Urothelium cell line (cell line): ENCODE data around the gene TBCA.
"Not testable (repeated sequence)": the region's sequence is repeated elsewhere in the genome, so short reads cannot be mapped to it uniquely, and the experiment has no call there.

Source experiments
- DNase-seq: peaks from one replicate; pipeline ENCODE4 v3.0.0; 2011; ENCODE audit warnings: low spot score, mixed read lengths
- FAIRE-seq: peaks from 2 replicates; lab custom pipeline; 2011; peaks lifted over from hg19 to GRCh38; lab: Jason Lieb, UNC

The TBCA gene

DNA sequence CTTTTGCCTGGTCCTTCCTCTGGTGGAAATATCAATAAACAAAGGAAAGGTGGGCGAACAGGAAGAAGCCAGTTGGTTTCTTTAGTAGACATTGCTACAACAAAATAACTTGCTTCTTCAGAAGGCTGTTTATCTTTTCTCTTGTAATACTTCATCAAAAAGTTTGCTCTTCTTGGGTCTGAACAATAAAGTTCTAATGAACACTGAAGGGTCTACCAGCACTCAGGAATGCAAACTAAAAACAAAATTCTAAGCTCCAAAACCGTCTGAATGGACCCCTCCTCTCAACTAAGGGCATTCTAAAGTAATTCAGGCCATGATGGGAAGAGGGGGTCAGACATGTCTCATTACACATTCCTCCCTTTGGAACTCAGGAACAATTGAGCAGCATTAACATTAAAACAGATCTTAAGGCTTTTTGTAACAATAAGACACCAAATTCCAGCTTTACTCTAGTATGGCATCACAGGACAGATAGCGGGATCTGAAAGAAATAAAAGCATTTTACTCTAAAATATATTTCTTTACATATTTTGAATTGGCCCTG, 2.3 kb downstream of the TBCA start:
- no peak for DNase-seq
- no peak for FAIRE-seq

DNA sequence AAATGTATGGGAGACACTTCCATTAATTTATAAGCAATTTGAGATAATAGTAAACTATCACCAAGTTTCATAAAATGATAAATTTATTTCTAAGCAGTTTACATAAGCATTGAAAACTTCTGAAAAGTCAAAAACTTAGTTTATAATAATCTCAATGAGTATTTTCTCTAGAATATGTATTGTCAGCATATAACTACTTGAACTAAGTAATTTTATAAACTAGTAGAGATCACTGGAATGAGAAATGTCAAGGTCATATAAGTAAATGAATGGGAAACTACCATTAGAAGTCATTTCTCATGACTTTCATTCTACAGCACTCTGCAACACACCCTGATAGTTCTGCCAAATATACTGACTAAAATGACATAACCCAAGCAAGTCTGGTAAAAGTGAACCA, 3.4 kb downstream of the TBCA start:
- DNase-seq (no peak), FAIRE-seq (no peak)

DNA sequence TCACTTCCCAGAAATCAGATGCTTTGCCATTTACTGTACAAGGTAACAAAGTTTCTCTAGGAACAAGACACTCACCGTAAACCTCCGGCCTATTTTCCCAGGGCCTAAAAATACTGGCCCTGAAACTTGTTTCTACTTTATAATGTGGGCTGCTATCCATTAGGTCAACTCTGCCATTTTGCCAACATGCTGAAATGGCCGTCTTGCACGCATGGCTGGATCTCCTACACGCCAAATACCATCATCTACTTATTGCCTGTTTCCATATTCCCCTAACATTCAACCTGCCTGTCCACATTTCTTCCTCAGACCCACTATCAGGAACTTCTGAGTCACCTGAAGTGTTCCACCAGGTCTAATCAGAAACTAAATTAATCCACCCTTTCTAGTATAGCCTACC, 4.7 kb downstream of the TBCA start:
- FAIRE-seq, result no peak
- no peak for DNase-seq

DNA sequence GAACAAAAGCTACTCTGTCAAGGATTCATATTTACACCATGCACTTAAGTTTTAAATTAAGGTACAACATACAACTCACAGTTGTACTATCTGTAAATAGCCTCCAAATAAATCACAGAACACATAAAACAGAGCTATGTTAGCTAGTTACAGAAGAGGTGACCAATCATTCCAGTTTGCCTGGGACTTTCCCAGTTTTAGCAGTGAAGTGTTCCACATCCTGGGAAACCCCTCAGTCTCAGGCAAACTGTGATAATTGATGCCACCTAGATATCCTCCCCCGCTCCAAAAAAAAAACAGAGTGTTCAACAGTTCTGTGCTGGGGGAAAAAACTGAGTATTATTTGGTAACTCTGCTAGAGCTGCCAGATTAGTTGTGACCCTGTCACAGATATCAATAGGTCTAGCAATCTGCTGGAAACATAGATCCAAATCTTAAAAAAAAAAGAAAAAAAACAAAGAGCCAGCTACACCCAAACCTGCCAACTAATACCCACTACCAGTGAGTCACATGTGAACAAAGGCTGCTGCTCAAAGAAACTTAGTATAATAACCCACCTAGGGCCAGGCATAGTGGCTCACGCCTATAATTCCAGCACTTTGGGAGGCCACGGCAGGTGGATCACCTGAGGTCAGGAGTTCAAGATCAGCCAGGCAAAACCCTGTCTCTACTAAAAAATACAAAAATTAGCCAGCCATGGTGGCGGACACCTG, 5.7 kb downstream of the TBCA start:
- FAIRE-seq (no peak), DNase-seq (no peak)

DNA sequence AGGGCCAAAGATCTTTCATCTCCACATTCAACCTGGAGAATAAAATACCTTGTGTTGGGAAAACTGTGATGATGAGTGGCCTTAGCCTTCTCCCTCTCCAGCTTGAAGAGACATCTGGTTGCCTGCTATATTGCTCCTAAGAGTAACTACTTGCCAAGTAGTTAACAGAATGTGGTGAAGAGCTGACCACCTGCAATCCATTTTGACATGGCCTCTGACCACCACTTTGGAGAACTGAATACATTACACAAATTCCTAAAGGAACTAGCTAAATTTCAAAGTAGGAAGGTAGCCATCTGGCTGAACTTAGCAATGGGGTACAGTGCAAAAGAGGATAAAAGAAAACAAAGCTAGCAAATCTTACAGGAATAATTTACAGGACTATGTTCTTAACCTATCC, 7.2 kb downstream of the TBCA start:
- FAIRE-seq (no peak), DNase-seq (no peak)

DNA sequence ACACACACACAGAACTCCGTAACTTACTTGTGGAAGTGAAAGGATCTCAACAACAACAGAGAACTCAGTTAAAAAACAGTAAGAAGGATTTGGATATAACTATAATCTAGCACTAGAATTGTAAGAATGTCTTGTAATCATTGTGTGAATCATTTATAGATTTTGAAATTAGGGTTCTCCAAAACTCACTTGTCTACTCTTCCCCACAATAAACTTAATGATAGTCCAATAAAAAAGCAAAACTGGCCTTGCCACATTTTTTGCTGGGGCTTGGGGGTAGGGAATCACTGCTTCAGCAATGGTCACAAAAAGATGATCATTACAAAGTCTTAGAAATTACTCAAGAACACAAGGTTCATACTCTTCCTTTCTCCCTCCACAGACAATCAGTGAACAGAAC, 8.8 kb downstream of the TBCA start:
- FAIRE-seq, result no peak

DNA sequence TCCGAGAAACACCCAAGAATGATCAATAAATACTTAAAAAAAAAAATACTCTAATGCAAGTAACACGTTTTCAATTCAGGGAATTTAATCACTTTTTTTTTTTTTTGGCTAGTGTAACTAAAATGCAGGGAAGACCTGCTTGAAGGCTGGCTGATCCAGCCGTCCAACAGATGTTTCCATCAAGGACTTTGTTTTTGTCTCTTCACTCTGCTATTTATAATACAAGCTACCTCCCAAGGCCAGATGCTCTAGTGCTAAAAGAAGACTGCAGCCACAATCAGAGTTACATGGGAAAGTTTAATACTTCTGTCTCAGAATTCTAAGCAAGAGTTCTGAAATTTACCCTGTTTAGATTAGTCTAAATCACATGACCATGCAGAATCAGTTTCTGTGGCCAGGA, 14.5 kb downstream of the TBCA start:
- DNase-seq, result no peak
- no peak for FAIRE-seq

More for the DNA sequence above, 8.8 kb downstream of the TBCA start:
- DNase-seq, result no peak

DNA sequence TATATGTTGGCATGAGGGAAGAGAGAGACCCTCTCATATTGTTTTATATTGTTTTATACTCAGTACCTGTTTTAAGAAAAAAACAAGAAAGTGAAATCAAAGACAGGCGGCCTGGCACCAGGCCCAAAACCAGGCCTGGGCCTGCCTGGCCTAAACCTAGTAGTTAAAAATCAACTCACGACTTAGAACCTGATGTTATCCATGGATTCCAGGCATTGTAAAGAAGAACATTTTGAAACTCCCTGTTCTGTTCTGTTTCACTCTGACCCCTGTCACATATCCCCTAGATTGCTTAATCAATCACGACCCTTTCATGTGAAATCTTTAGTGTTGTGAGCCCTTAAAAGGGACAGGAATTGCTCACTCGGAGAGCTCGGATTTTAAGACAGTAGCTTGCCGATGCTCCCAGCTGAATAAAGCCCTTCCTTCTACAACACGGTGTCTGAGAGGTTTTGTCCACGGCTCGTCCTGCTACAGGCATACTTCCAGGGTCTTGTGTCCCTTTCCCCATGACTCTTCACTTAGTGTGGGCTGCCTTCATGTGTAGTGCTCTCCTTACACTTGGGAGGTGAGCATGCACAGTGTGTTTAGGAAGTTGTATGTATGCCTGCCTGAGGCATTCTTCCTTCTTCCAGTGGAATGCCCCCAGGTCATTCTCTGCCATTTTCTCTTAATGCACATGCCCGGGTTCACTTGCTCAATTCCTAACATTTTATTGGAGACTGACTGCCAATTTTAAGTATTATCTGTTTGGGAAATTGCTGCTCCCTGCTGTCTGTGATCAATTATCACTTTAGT, 17.8 kb downstream of the TBCA start:
- FAIRE-seq (no peak), DNase-seq (no peak)

DNA sequence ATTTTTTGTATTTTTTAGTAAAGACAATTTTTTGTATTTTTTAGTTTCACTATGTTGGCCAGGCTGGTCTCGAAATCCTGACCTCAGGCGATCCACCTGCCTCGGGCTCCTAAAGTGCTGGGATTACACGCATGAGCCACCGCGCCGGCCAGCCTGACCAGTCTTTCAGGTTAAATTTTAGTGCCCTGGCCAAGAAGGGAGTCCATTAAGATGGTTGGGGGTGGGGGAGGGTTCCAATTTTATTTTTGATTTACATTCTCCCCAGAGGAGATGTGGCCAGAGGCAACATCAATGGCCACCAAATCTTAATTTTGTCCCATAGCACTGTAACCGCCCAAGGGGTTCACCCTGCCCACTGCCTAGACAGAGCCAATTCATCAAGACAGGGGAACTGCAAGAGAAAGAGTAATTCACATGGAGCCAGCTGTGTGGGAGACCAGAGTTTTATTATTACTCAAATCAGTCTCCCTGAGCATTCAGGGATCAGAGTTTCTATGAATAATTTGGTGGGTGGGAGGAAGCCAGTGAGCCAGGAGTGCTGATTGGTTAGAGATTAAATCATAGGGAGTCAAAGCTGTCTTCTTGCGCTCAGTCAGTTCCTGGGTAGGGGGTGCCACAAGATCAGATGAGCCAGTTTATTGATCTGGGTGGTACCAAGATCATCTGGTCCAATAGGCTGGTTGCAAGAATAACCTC, 24.7 kb downstream of the TBCA start:
- FAIRE-seq (no peak), DNase-seq (no peak)

DNA sequence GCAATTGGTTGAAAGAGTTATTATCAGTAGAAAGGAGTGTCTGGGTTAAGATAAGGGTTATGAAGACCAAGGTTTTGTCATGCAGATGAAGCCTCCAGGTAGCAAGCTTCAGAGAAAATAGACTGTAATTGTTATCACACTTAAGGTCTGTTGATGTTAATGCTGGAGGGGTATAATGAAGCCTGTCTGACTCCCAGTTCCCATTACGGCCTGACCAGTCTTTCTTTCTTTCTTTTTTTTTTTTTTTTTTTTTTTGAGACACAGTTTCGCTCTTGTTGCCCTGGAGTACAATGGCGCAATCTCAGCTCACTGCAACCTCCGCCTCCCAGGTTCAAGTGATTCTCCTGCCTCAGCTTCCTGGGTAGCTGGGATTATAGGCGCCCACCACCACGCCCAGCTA, 25.2 kb downstream of the TBCA start:
- DNase-seq, FAIRE-seq: not testable (repeated sequence)

DNA sequence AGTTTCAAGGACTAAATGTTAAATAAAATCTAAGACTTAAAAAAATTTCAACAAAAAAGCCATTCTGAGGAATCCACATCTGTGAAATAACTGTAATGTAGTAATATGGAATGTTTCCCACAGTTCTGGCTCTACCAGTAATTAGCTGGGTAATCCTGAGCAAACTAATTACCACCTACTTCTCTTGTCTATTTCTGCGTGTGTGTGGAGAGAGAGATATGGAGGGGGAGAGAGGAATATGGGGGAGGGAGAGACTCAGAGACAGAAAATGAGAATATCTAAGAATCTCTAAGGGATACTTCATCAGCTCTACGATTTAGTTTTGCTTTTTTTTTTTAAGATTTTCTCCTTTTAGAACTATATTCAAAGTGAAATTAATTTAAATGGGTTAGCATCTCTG, 28.0 kb downstream of the TBCA start:
- no peak for FAIRE-seq
- DNase-seq, result no peak

DNA sequence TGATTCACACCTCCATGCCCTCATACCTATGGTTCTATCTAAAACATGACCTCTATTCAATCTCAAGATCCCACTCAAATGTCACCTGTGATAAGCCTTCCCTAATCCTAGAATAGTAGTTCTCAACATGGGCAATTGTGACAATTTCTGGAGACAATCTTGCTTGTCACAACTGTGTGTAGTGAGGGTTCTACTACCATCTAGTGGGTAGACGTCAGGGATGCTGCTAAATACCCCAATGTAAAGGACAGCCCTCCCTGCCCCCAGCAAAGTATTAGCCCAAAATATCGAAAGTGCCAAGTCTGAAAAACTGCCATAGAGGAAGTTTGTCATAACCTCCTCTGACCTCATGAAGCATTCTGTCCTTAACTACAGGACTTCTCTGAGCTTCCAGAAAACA, 32.0 kb downstream of the TBCA start:
- no peak for DNase-seq
- FAIRE-seq, result no peak

DNA sequence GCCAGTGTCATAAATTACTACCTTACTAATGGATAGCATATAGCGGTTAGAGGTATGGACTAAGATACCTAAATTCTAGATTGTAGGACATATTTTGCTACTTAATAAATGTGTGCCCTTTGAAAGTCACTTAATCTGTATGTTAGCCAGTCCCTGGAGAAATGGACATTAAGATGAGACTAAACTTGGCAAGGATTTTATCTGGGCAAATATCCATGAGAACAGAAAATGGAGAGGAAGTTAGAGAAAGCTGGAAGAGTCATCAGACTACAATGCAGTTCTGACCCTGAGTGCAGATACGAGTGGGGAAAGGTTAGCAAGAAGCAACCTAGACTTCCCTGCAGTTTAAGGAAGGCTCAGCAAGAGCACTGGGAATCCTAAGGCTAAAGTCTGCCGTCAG, 33.0 kb downstream of the TBCA start:
- no peak for FAIRE-seq
- no peak for DNase-seq

DNA sequence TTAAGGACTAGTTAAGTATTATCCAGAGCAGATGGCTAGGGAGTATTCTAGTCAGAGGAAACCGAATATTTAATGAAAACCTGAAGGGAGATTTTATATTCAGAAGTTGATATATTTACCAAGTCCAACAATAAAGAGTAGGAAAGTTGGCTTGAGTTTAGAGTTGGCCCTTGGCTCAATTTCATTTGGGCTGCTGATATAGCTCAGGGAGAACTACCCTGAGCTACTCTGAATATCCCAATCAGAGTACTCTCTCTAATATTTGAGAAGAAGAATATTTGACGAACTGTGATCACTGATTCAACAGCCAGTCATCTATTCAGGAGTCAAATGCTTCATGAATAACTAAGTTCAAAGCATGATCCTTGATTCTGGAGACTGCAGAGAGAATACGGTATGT, 34.5 kb downstream of the TBCA start:
- DNase-seq (no peak), FAIRE-seq (no peak)

DNA sequence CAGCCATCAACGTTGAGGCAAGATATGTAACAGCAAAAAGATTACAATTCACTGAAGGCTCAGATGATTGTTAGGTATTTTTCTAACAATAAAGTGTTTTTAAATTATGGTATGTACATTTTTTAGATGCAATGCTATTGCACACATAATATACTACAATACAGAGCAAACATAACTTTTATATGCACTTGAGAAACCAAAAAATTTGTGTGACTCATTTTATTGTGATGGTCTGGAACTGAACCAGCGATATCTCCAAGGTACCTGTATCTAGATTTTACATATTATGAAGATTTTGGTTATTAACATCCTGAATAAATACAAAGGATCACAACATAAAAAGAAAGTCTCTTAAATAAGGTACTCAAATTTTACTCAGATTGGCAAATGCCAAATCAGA, 41.3 kb downstream of the TBCA start:
- FAIRE-seq (no peak), DNase-seq (no peak)

DNA sequence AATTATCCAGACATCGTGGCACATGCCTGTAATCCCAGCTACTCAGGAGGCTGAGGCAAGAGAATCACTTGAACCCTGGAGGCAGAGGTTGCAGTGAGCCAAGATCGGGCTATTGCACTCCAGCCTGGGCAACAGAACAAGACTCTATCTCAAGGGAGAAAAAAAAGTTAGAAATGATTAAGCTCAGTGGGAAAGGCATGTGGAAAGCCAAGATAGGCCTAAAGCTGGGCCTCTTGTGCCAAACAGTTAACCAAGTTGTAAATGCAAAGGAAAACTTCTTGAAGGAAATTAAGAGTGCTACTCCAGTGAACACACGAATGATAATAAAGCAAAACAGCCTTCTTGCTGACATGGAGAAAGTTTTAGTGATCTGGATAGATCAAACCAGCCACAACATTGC, 43.0 kb downstream of the TBCA start:
- DNase-seq, result no peak
- FAIRE-seq, result no peak

DNA sequence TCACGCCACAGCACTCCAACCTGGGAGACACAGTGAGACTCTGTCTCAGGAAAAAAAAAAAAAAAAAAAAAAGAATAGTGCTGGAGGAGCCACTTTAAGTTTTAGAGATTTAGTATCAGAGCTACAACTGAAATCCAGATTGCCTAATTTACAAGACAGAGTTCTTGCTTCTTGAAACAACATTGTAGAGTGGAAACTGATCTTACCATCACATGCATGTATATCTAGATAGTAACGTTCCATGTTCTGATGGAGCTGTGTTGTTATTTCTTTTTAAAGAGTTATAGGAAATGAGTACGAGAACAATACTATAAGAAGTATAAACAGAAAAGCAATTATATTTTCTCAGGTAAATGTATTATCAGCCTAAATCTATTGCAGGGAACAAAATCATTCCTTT, 48.9 kb downstream of the TBCA start:
- DNase-seq (no peak), FAIRE-seq (no peak)

DNA sequence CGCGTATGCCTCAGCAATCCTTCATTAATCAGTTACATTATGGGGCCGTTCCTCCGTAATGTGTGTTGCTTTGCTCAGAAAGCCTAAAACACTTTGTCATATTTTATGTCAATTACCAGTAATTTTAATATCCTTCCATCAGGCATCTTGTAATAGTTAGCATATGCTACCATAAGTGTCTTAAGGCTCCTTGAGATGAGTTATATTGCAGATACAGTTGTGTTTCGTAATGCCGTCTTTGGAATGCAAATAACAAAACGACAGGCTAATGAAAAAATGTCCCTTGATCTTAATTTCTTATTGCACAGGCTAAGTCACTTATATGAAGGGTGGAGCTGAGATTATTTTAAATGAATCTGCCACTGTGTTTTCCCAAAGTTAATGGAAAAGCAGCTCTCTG, 50.5 kb downstream of the TBCA start:
- DNase-seq, result no peak
- FAIRE-seq, result no peak

DNA sequence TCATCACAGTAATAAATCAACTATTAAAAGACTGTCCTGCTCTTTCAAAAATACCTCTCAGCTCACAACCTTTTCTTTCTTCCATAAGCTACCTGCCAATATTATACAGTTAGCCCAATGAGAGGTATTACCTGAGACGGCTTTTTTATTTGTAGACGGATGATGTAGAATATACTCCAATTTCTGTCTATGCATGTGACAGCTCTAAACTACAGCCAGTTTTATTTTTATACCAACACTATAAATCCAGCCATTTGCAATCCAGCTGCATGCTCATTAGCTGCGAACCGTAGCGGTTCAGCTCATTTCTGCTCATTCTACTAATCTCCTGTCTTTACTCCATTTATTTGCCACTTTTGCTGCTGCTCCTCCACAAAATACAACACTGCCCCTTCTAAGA, 51.2 kb downstream of the TBCA start:
- FAIRE-seq (no peak), DNase-seq (no peak)

DNA sequence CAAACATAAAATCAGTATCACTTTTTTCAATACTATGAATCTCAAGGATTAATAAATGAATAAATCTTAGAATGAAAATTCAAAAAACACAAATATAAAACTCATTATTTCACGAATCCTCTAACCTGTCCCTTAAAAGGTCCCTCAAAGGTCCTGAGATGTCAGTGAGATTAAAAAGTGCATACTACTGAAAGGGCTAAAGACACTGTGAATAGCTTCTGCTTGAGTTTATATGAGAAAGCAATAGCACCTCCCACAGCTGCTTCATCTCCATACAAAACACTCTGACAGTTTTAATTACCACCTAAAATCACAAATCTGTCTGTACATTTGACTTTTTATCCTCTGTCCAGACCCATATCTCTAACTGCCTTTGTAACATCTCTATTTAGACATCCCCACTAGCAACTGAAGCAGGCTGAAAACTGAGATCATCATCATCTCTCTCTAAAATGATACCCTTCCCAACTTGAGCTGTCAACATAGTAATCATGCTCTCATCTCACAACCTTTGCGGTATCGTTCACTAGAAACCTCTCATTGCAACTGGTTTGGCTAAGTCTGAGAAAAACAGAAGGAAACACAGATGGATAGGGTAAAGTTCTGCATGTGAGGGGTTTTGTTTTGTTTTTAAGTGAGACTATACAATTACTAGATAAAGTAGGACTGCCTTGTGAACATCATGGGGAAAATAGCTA, 56.3 kb downstream of the TBCA start:
- DNase-seq (no peak), FAIRE-seq (no peak)
